ENCODE data around the gene NOP56.

The NOP56 gene

DNA sequence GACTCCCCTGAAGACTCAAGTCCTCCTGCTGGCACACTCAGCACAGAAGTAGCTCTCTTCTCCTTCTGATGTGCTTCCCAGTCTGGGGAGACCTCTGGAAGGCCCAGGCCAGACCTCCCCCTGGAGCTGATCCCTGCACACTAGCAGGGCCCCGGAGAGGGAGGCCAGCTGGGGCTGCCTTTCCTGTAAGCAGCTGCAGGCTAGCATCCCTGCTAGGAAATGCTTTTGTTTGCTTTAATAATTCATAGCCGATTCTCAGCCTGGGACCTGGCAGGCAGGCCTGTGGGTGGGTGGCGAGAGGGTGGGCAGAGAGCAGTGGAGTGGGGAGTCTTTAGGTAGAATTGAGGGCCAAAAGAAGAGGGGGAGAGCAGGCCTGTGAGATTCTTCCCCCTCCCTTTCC is 45.3 kb downstream of the NOP56 start:
- no peak overlapping the region for H3K4me3 ChIP-seq (ENCODE audit: low read depth, low read length)
- no peak for DNase-seq (ENCODE audit: low read depth)

DNA sequence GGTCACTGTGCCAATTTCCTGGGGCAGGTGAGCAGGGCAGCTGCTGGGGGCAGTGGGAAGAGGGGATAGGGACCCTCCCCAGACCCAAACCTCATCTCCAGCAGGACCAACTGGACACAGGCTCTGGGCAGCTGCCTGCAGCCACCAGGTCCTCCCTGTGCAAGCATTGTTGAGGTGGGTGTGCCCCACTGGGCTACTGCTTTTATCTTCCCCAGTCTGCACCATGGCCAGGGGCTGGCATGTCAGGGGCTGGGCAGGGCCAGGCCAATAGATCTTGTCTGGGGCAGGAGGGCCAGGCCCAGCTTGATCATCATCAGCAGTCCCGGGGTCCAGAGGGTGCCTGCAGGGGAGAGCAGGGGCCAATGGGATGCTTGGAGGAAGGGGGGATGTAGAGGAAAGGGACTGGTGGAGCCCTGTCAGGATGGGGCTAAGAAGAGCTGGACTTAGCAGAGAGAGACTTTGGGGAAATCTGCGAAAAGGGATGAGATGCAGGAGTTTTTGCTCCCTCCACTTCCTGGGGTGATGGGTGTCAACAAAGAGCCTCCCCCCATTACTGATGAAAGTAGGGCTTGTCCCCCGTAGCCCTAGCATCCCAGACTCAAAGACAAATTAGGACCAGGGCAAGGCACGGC is 45.9 kb downstream of the NOP56 start:
- H3K4me3 ChIP-seq (ENCODE audit: low read depth, low read length), result no peak overlapping the region
- no peak for DNase-seq (ENCODE audit: low read depth)

DNA sequence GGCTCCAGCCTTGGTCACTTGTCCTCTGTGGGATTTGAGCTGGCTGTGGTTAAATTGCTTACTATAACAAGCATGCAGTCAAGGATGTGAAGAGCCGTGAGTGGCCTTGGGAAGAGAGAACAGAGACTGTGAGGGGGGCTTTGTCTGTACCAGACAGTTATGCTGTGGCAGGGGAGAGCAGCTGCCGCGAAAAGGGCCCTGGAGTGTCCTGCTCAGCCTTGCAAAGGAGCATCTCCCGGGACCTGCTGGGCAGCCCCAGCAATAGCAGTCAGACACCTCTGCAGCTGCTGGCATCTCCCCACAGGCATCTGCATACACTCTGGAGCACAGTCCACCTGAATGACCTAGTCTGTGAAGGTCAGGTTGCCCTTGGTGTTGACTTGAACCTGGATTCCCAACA is 46.5 kb downstream of the NOP56 start:
- H3K4me3 ChIP-seq (ENCODE audit: low read depth, low read length), result no peak overlapping the region
- DNase-seq (ENCODE audit: low read depth), result no peak

DNA sequence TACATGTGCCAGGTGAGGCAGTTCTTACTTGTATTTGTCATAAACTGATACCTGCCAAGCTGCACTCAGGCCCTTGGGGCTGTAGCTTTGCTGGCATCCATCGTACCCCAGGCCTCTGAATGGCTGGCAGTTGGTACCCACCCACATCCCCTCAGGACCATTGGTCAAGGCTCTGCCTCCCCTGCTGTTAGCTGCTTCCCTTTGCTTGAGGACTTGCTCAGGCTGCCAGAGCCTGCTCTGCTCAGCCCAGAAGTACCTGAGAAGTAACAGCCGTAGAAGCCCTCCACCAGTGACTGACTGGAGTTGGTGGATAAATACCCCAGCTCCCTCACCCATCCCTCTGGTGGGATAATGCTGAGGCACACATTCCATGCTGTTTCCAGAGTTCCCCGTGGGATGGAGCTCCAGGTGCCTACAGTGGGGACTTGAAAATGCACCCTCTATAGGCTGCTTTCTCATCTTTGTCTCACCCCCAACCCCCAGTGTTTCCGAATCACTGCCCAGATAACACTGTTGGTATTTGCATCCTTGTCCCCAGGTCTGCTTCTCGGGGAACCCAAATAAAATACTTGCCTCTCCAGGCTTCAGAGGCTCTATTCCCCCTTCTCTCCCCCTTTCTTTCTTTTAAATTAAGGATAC is 47.5 kb downstream of the NOP56 start:
- no peak for DNase-seq (ENCODE audit: low read depth)
- H3K4me3 ChIP-seq (ENCODE audit: low read depth, low read length), result no peak overlapping the region

DNA sequence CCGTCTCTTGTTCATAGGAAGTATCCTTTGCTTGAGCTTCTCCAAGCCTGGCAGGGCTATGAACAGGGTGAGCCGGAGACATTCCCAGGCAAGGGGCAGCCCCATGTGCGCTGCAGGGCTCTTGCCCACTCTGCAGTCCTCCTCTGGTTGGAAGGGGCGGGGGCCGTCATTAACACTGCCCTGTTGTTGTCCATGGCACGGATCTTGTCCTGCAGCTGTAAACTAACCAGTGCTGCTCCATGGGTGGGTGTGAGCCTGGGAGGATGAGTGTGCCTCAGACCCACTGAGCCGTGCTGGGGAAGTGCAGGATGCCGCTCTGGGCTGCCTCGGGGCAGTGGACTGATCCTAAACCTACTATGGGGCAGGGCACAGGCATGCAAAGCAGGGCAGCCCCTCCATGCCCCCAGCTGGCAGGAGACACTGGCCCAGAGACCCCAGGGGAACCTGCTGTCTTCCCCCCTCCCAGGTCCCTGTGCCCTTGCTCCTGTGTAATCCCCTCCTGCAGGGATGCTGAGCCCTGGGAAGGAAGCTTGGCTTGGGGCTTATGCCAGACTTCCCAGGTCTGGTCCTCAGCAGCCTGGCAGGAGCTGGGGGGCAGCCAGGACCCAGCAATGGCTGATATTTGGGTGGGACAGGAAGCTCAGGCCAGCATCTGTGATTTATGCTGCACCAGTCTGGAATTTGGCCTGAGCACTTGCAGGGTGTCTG is 48.6 kb downstream of the NOP56 start:
- H3K4me3 ChIP-seq (ENCODE audit: low read depth, low read length), result no peak overlapping the region
- no peak for DNase-seq (ENCODE audit: low read depth)

DNA sequence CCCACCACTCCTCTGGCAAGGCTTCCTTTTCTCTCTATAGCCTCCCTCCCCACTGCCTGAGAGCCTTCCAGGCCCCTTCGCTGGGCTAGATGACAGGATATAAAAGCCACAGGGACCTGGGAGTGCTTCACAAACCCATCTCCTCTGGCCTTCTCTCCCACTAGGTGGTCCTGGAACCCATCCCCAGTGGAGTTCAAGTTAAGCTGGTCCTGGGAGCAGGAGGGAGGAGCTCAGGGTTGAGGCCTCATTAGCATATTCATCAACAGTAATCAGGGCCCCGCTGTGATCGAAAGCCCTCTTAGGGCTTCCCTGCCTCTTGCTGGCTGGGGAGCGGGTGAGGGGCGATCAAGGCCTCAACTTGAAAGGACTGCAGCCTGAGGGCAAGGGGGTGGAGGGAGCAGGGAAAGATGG is 49.2 kb downstream of the NOP56 start:
- no peak overlapping the region for H3K4me3 ChIP-seq (ENCODE audit: low read depth, low read length)
- no peak for DNase-seq (ENCODE audit: low read depth)

DNA sequence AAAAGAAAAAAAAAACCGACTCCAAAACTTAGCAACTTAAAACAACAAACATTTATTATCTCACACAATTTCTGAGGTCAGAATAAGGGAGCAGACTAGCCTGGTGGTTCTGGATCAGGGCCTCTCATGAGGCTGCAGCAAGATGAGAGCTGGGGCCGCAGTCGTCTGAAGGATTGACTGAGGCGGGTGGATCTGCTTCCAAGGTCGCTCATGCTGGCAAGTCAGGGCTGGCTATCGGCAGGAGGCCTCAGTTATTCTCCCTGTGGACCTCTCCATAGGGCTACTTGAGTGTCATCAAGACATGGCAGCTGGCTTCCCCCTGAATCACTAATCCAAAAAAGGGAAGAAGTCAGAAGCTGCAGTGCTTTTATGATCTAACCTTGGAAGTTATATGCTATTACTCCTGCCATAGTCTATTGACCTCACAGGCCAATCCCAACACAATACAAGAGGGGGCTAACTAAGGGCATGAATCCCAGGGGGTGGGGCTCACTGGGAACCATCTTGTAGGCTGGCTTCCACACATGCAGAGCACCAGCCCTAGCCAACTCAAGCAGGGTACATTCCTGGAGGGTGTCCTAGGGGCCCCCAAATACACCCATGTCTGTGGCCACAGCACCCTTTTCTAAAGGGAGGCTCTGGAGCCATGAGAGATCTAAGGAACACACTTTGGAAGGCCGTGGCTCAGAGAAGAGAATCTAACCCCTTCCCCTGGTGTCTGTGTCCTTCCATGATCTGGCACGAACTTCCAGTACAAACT is 51.5 kb downstream of the NOP56 start:
- no peak overlapping the region for H3K4me3 ChIP-seq (ENCODE audit: low read depth, low read length)
- DNase-seq (ENCODE audit: low read depth), result no peak

DNA sequence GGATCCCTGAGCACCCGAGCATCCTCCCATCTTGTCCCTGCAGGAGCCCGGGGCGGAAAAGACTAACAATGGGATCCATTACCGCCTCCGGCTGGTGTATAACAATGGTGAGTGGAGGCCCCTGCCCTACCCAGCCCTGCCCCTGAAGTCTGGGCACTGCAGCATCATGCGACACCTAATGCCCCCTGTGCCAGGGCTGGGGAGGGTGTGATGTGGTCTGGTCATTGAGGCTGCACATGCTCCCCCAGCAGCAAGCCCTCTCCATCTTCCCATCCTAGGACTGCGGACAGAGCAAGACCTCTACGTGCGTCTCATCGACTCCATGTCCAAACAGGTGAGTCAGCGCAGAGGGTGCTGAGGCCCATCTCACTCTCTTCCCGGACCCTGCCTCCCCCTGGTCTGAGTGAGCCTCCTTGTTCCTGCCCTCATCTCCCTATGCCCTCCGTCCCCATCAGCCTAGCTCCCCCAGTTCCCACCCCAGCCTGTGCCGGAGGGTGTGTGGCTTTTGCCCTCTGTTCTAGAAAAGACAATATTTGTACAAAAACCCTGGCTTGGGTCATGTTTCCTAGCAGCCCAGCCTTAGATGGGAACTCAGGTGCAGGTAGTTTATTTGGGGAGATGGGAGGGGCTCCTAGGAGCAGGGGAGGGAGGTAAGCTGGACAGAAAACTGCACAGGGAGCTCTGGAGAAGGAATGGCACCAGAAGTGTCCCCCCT is 53.7 kb downstream of the NOP56 start:
- no peak overlapping the region for H3K4me3 ChIP-seq (ENCODE audit: low read depth, low read length)
- no peak for DNase-seq (ENCODE audit: low read depth)

DNA sequence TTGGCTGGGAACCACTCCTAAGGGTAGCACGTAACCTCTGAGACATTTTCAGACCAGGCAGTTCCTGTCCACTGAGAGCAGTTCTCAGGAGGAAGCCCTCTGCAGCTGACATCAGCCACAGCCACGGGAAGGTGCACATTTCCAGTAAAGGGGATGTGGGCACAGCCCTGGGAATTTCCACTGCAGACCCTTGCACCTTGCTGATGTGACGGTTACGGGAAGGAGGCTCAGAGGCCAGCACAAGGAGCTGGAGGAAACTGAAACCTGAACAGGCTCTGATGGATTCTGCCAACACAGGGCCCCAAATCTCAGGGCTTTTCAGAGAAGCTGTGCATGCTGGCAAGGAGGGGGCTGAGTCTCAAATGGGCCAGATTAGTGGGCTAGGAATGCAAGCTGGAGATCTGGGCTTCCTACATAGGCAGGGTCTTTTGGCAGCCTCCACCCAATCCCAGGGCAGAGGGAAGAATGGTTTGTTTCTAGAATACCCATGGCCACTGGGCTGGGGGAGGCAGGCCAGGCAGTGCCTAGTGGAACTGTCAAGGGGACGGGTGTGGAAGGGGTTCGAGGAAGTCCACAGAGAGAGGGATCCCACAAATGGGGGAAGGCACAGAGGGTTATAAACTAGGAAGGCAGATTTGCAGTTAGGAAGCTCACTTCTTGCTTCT is 54.4 kb downstream of the NOP56 start:
- H3K4me3 ChIP-seq (ENCODE audit: low read depth, low read length), result no peak overlapping the region

DNA sequence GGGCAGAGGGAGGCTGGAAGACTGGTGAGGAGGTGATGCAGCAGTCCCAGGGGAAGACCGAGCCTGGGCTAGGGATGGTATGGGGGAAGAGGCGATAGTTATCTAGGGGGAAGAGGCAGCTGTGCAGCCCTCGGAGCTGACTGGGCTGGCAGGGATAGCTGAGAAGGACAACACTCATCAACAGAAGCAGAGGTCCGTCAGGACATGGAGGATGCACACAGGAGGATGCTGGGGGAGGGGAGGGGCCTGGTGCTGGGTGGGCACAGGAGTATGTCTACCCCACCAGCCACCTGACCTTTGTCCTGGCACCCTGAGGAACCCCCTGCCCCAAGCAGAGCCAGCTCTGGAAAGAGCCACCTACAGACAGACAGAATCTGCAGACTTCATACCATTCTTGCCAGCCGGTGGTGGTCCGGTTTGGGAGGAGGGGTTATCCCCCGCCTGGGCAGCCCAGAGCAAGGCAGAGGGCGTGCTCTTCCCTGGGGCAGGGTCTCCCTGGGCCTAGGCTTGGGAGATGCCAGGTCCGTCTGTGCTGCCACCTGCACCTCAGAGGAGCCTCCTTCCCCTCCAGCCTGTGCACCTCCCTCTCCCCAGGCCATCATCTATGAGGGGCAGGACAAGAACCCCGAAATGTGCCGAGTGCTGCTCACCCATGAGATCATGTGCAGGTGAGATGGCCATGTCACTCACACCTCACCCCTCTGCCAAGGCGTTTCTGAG is 55.1 kb downstream of the NOP56 start:
- no peak for DNase-seq (ENCODE audit: low read depth)
- H3K4me3 ChIP-seq (ENCODE audit: low read depth, low read length), result no peak overlapping the region

More for the DNA sequence above, 54.4 kb downstream of the NOP56 start:
- no peak for DNase-seq (ENCODE audit: low read depth)
